Ascending aorta (tissue), 2 donors: ENCODE measurements around the gene PADI2. TPM values are rescaled to one million over a fixed set of nuclear protein-coding genes. Genes with fewer than 3 reads are reported as not detected.
A peak's percentile ranks its signal among the peaks of the same experiment; 100 is the strongest.

Experiments
- DNase-seq, 2 donors: peaks; one replicate each; pipeline ENCODE4 v3.0.0-alpha.2; 2019; ENCODE audit warnings: low spot score in 2 of 2
- H3K27ac ChIP-seq, 2 donors: fragments of 200-600 bp; sonication (generic); one replicate each; pipeline ENCODE4 v1.5.1; 2016 to 2017; ENCODE audit warnings: mild to moderate bottlenecking in 1 of 2
- H3K27me3 ChIP-seq: fragments of 200-600 bp; sonication (generic); one replicate; pipeline ENCODE4 v1.5.1; 2017
- H3K36me3 ChIP-seq, 2 donors: fragments of 200-600 bp; sonication (generic); one replicate each; pipeline ENCODE4 v1.5.1; 2016
- H3K4me1 ChIP-seq, 2 donors: fragments of 200-600 bp; sonication (generic); one replicate each; pipeline ENCODE4 v1.5.1; 2016 to 2017; ENCODE audit warnings: mild to moderate bottlenecking in 1 of 2
- H3K4me3 ChIP-seq, 2 donors: fragments of 200-600 bp; sonication (generic); one replicate each; pipeline ENCODE4 v1.5.1; 2016 to 2017; ENCODE audit warnings: mild to moderate bottlenecking in 1 of 2
- H3K9me3 ChIP-seq, 2 donors: fragments of 200-600 bp; sonication (generic); one replicate each; pipeline ENCODE4 v1.5.1; 2016
- intact Hi-C: fragments of 100-400 bp; cut with DNase I; formaldehyde crosslinking; loops from one replicate; pipeline ENCODE4 v1.15.1; 2023
- total RNA-seq: library from RNA; depleted of rRNA; stranded (reverse); fragments of >200 nt; gene quantifications from one replicate; pipeline ENCODE4 v1.1.0, GENCODE V29; 2016
- TF ChIP-seq, protein P1 (sequence below), 3 experiments: fragments of 200-600 bp in 2 of 3; fragments of 450-650 bp in 1 of 3; sonication (generic) in 2 of 3; IDR thresholded peaks; one replicate each; pipeline ENCODE4 v1.5.1; 2016 to 2019; ENCODE audit warnings: antibody characterized with exemption in 3 of 3, mild to moderate bottlenecking in 1 of 3, moderate library complexity in 1 of 3

The PADI2 gene
- total RNA-seq, 1 donor from 2014 or later: 0.21 TPM

DNA sequence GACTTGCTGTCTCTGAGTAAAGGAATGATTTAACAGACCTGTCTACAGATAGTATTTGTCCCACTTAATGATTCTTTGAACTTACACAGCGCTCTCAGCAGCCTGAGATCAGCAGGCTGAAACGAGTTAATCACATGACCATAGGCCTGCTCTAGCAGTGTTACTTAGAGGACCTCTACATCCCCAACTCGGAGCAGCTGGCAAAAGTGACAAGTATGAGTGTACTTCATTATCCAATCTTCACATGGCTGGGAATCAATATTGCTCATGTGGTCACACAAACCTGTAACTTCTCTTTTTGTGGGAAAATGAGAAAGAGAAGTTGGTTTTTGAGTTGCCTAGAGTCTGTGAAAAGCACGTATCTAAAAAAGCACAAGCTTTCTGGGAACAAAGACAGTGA, 96.1 kb downstream of the PADI2 start:
- Histone ChIP-seq H3K4me3 (no peak overlapping the region), H3K36me3 (peaks cover 85 to 99% of the 10 kb centered on the region in 2 donors), H3K9me3 (no peaks in the 10 kb centered on the region), H3K27me3 (no peaks in the 10 kb centered on the region), H3K4me1 (no peaks in the 10 kb centered on the region), H3K27ac (no peak overlapping the region)
- DNase-seq: no peak
- intact Hi-C loops: no loop called here
- TF ChIP-seq, protein P1, sequence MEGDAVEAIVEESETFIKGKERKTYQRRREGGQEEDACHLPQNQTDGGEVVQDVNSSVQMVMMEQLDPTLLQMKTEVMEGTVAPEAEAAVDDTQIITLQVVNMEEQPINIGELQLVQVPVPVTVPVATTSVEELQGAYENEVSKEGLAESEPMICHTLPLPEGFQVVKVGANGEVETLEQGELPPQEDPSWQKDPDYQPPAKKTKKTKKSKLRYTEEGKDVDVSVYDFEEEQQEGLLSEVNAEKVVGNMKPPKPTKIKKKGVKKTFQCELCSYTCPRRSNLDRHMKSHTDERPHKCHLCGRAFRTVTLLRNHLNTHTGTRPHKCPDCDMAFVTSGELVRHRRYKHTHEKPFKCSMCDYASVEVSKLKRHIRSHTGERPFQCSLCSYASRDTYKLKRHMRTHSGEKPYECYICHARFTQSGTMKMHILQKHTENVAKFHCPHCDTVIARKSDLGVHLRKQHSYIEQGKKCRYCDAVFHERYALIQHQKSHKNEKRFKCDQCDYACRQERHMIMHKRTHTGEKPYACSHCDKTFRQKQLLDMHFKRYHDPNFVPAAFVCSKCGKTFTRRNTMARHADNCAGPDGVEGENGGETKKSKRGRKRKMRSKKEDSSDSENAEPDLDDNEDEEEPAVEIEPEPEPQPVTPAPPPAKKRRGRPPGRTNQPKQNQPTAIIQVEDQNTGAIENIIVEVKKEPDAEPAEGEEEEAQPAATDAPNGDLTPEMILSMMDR (IDR thresholded peaks at IDR 0.05): no peak

- H3K9me3 ChIP-seq: no peaks in the 10 kb centered on the region
- H3K27me3 ChIP-seq: no peaks in the 10 kb centered on the region
- no peak overlapping the region for H3K27ac ChIP-seq
- H3K36me3 ChIP-seq: peaks cover 79 to 92% of the 10 kb centered on the region in 2 donors
- H3K4me1 ChIP-seq: no peaks in the 10 kb centered on the region
- no peak overlapping the region for H3K4me3 ChIP-seq
- peak in 1 of 2 donors; percentile 15 for DNase-seq
- TF ChIP-seq, protein P1 (IDR thresholded peaks at IDR 0.05): no peak
- intact Hi-C loops: no loop called here
These were observed 97.4 kb downstream of the PADI2 start for GRCh38 chr1:17021896-17022295.

GRCh38 chr1:17020502-17020901, 98.7 kb downstream of the PADI2 start:
- H3K4me3 ChIP-seq: no peak overlapping the region
- intact Hi-C loops: no loop called here
- no peaks in the 10 kb centered on the region for H3K27me3 ChIP-seq
- peaks cover 66 to 78% of the 10 kb centered on the region in 2 donors for H3K36me3 ChIP-seq
- no peak overlapping the region for H3K27ac ChIP-seq
- TF ChIP-seq, protein P1 (IDR thresholded peaks at IDR 0.05): no peak
- peak in 1 of 2 donors; percentile 40 for DNase-seq
- H3K9me3 ChIP-seq: no peaks in the 10 kb centered on the region
- no peaks in the 10 kb centered on the region for H3K4me1 ChIP-seq

- H3K27me3 ChIP-seq: no peaks in the 10 kb centered on the region
- TF ChIP-seq, protein P1 (IDR thresholded peaks at IDR 0.05): no peak
- peak in 1 of 2 donors; percentile 30 for DNase-seq
- H3K27ac ChIP-seq: no peak overlapping the region
- H3K9me3 ChIP-seq: no peaks in the 10 kb centered on the region
- intact Hi-C loops: no loop called here
- H3K4me1 ChIP-seq: no peaks in the 10 kb centered on the region
- no peak overlapping the region for H3K4me3 ChIP-seq
- H3K36me3 ChIP-seq: peaks cover 56 to 62% of the 10 kb centered on the region in 2 donors
These were observed 100.4 kb downstream of the PADI2 start for GRCh38 chr1:17018849-17019248.

GRCh38 chr1:17017435-17017834, 101.8 kb downstream of the PADI2 start:
- DNase-seq: peak in 1 of 2 donors; percentile 4

More at GRCh38 chr1:17017435-17017834, 101.8 kb downstream of the PADI2 start:
- Histone ChIP-seq H3K36me3 (peaks cover 41 to 48% of the 10 kb centered on the region in 2 donors), H3K27me3 (no peaks in the 10 kb centered on the region), H3K4me1 (no peaks in the 10 kb centered on the region), H3K9me3 (no peaks in the 10 kb centered on the region), H3K4me3 (no peak overlapping the region), H3K27ac (no peak overlapping the region)
- TF ChIP-seq, protein P1 (IDR thresholded peaks at IDR 0.05): no peak
- intact Hi-C loops: no loop called here

Other genes starting within 250 kb of the PADI2 start
- under 0.01 TPM for gene RNU1-2, start 223.5 kb downstream of the PADI2 start, total RNA-seq
- gene CROCC, start 197.5 kb downstream of the PADI2 start, total RNA-seq: 27.0 TPM
- gene MFAP2, start 138.8 kb downstream of the PADI2 start, total RNA-seq: 26.3 TPM
- 39.2 TPM for gene ATP13A2, start 107.5 kb downstream of the PADI2 start, total RNA-seq
- gene SDHB, start 65.4 kb downstream of the PADI2 start, total RNA-seq: 112 TPM
- gene PADI1, start 85.7 kb upstream of the PADI2 start, total RNA-seq: not detected
- not detected for gene PADI3, start 129.6 kb upstream of the PADI2 start, total RNA-seq
- not detected for gene PADI4, start 188.7 kb upstream of the PADI2 start, total RNA-seq